ENCODE data around the gene VGLL4.

DNA sequence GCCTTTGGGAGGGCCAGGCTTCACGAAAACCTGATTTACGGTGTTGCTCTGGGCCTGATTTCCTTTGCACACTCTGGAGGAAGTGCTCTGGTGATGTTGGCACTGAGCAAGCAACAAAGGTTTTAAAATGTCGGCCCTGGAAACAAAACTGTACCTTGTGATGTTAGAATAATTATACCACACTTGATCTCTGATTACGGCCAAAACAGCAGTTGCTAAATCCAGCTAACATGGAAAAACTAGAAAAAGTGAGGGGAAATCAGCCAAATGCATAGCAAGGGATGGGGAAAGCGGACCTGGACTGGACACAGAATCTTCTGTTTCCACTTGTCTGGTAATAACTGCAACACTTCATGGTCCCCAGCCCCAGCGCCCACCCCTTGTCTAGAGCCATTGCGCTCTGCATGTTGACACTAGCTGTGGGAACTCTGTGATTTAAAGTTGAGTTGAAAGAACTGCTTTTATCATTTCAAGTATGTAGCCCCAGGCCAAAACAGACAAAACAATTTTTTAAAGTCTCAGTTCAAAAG lies 120.1 kb downstream of the VGLL4 start:
- TF ChIP-seq POLR2A (IDR thresholded peaks at IDR 0.05; ENCODE audit: borderline replicate concordance, extremely low read depth, insufficient read depth, insufficient read length): no peak
- no peak for TF ChIP-seq EZH2phosphoT487 (IDR thresholded peaks at IDR 0.05; ENCODE audit: borderline replicate concordance)
- TF ChIP-seq, protein P1, sequence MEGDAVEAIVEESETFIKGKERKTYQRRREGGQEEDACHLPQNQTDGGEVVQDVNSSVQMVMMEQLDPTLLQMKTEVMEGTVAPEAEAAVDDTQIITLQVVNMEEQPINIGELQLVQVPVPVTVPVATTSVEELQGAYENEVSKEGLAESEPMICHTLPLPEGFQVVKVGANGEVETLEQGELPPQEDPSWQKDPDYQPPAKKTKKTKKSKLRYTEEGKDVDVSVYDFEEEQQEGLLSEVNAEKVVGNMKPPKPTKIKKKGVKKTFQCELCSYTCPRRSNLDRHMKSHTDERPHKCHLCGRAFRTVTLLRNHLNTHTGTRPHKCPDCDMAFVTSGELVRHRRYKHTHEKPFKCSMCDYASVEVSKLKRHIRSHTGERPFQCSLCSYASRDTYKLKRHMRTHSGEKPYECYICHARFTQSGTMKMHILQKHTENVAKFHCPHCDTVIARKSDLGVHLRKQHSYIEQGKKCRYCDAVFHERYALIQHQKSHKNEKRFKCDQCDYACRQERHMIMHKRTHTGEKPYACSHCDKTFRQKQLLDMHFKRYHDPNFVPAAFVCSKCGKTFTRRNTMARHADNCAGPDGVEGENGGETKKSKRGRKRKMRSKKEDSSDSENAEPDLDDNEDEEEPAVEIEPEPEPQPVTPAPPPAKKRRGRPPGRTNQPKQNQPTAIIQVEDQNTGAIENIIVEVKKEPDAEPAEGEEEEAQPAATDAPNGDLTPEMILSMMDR (IDR thresholded peaks at IDR 0.05 in 2 of 3, conservative IDR thresholded peaks at IDR 0.05 in 1 of 3; ENCODE audit: borderline replicate concordance in 1 of 3, insufficient read depth in 1 of 3, low read depth in 2 of 3, low read length in 2 of 3): no peak
- TF ChIP-seq FOSL1 (IDR thresholded peaks at IDR 0.05; ENCODE audit: low read depth): no peak
- no peak for TF ChIP-seq POLR2AphosphoS5 (IDR thresholded peaks at IDR 0.05; ENCODE audit: low read depth, low read length)
- no peak for TF ChIP-seq RAD21 (IDR thresholded peaks at IDR 0.05; ENCODE audit: low read depth)
- TF ChIP-seq JUND (IDR thresholded peaks at IDR 0.05): no peak
